MM.1S (cell line): Measurements from ENCODE around the gene LMNTD2.

ENCODE experiments used
- CTCF ChIP-seq: fragments of 300-600 bp; sonication (generic); IDR thresholded peaks from 2 replicates; pipeline ENCODE4 v1.5.1; 2016; ENCODE audit warnings: antibody characterized with exemption, low read length, mixed read lengths
- EZH2 ChIP-seq: fragments of 300-600 bp; sonication (generic); optimal IDR thresholded peaks from 2 replicates; pipeline ENCODE3; 2017; ENCODE audit warnings: low read depth, mild to moderate bottlenecking, antibody characterized with exemption, low read length, mixed read lengths

DNA sequence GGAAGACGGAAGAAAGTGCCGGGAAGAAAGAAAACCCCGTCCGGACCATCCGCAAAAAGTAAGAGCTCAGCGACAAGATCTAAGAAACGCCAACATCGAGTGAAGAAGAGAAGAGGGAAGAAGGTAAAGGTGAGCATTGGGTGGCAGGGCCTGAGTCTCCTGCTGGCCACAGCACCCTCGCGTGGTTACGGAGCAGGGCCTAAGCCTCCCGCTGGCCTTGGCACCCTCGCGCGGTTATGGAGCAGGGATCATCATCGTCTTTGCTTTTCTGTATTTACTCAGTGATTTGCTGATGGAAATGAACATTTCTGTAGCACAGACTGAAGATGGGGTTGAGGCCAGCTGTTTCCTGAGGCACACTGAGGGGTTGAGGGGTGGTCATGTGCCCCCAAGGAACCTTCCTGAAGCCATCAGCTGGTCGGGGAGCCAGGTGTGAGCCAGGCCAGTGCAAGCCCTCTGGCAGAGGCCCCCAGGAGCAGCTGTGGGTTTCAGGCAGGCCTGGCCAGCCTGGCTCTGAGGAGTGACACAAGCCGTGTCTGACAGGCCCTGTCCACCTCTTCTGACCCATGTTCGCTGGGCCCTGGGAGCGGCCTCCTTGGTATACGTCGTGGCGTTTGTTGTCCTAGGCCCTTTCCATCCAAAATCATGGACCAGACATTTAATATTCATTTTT, 41.2 kb upstream of the LMNTD2 start:
- TF ChIP-seq CTCF, result no peak
- TF ChIP-seq EZH2, result no peak
